Endothelial cell of umbilical vein (primary cell): ENCODE results near the gene BCAS3. TPM values are rescaled to one million over a fixed set of nuclear protein-coding genes. Genes with fewer than 3 reads are reported as not detected.

Source experiments
- BruUV-seq: library from RNA; stranded (reverse); fragments of 400-500 nt; replicated peaks from 2 replicates; lab custom pipeline; 2021; lab: Mats Ljungman, UMichigan
- CTCF ChIA-PET: fragments of 300-600, 350-600 bp; sonication (Branson Sonifier 250); formaldehyde crosslinking; loops from one replicate; lab custom pipeline; 2021; ENCODE audit warnings: antibody characterized with exemption, inconsistent platforms; lab: Charles Lee
- POLR2A ChIA-PET: fragments of 300-600, 350-600 bp; sonication (Branson Sonifier 250); formaldehyde crosslinking; loops from one replicate; lab custom pipeline; 2021; ENCODE audit warnings: antibody characterized with exemption, inconsistent platforms; lab: Charles Lee
- DNase-seq: peaks from one replicate; pipeline ENCODE4 v3.0.0-alpha.2; 2011; ENCODE audit warnings: low read depth, low spot score
- FAIRE-seq: peaks from 2 replicates; lab custom pipeline; 2011; peaks lifted over from hg19 to GRCh38; lab: Jason Lieb, UNC
- H2AFZ ChIP-seq: 2 replicates; pipeline ENCODE4 v1.6.0; 2012; ENCODE audit warnings: low read depth, low read length, control low read depth, inconsistent platforms
- H3K27ac ChIP-seq: 2 replicates; pipeline ENCODE4 v1.5.1; 2011; ENCODE audit warnings: low read depth, mild to moderate bottlenecking, control low read depth, low read length, moderate library complexity; ENCODE audit not compliant: insufficient read depth
- H3K27me3 ChIP-seq, 2 experiments: 2 replicates each; pipeline versions ENCODE4 v1.6.0 to v1.6.1; 2011; ENCODE audit warnings: low read length in 2 of 2, mixed read lengths in 1 of 2; ENCODE audit not compliant: control insufficient read depth in 2 of 2, insufficient read depth in 2 of 2
- H3K36me3 ChIP-seq, 2 experiments: 2 replicates in 1 of 2; 3 replicates in 1 of 2; pipeline ENCODE4 v1.5.1; 2011; ENCODE audit warnings: low read length in 2 of 2, mild to moderate bottlenecking in 1 of 2, moderate library complexity in 1 of 2; ENCODE audit not compliant: control insufficient read depth in 2 of 2, insufficient read depth in 2 of 2; ENCODE audit errors: extremely low read depth in 1 of 2
- H3K4me1 ChIP-seq: 3 replicates; pipeline ENCODE4 v1.5.1; 2011; ENCODE audit warnings: mild to moderate bottlenecking, low read length; ENCODE audit not compliant: control insufficient read depth, insufficient read depth; ENCODE audit errors: extremely low read depth
- H3K4me2 ChIP-seq: 2 replicates; pipeline ENCODE4 v1.6.1; 2011; ENCODE audit warnings: low read length, control low read depth, mixed read lengths; ENCODE audit not compliant: insufficient read depth
- H3K4me3 ChIP-seq, 3 experiments: fragments of 200-600 bp in 1 of 3; sonication (generic), shearing (Covaris generic) in 1 of 3; replicated peaks in 1 of 3; 2 replicates each; pipeline ENCODE4 v1.5.1; 2011 to 2016; ENCODE audit warnings: control low read depth in 3 of 3, low read length in 3 of 3, mild to moderate bottlenecking in 2 of 3, inconsistent platforms in 1 of 3, low read depth in 1 of 3, moderate library complexity in 1 of 3; ENCODE audit not compliant: insufficient read depth in 1 of 3
- H3K79me2 ChIP-seq: 2 replicates; pipeline ENCODE4 v1.6.0; 2012; ENCODE audit warnings: low read length, inconsistent platforms; ENCODE audit not compliant: control insufficient read depth, insufficient read depth
- H3K9ac ChIP-seq: replicated peaks from 2 replicates; pipeline ENCODE3; 2011; ENCODE audit warnings: low read length, control low read depth; ENCODE audit not compliant: insufficient read depth; ENCODE audit errors: extremely low read depth
- H3K9me1 ChIP-seq: replicated peaks from 3 replicates; pipeline ENCODE4 v1.6.0; 2011; ENCODE audit warnings: mild to moderate bottlenecking, low read length; ENCODE audit not compliant: control insufficient read depth, insufficient read depth; ENCODE audit errors: extremely low read depth
- H3K9me3 ChIP-seq: replicated peaks from 2 replicates; pipeline ENCODE4 v1.5.1; 2012; ENCODE audit warnings: low read length, inconsistent platforms; ENCODE audit not compliant: control insufficient read depth, insufficient read depth
- H4K20me1 ChIP-seq: replicated peaks from 2 replicates; pipeline ENCODE3; 2011; ENCODE audit warnings: mild to moderate bottlenecking, low read length; ENCODE audit not compliant: control insufficient read depth, insufficient read depth; ENCODE audit errors: extremely low read depth
- CTCF ChIP-seq, 2 donors: IDR thresholded peaks; 1 replicate in 1 of 2; 2 replicates in 1 of 2; pipeline ENCODE4 v1.5.1; 2011; ENCODE audit warnings: low read length in 2 of 2, mild to moderate bottlenecking in 2 of 2, moderate library complexity in 2 of 2, control low read depth in 1 of 2, inconsistent platforms in 1 of 2, low read depth in 1 of 2; ENCODE audit not compliant: insufficient read depth in 1 of 2; ENCODE audit errors: extremely low read depth in 1 of 2
- EZH2 ChIP-seq: IDR thresholded peaks from 2 replicates; pipeline ENCODE4 v1.6.1; 2012; ENCODE audit warnings: borderline replicate concordance, low read depth, mild to moderate bottlenecking, moderate library complexity, low read length, inconsistent platforms; ENCODE audit not compliant: severe bottlenecking
- GATA2 ChIP-seq: IDR thresholded peaks from 2 replicates; pipeline ENCODE4 v1.7.0; 2011; ENCODE audit warnings: low read depth, mild to moderate bottlenecking, moderate library complexity, mixed read lengths, low read length; ENCODE audit not compliant: insufficient read length, insufficient read depth
- JUN ChIP-seq: IDR thresholded peaks from 2 replicates; pipeline ENCODE4 v1.6.1; 2011; ENCODE audit warnings: borderline replicate concordance, low read depth; ENCODE audit not compliant: insufficient read length, insufficient read depth
- POLR2A ChIP-seq: IDR thresholded peaks from 2 replicates; pipeline ENCODE4 v1.6.1; 2012; ENCODE audit warnings: low read depth, mild to moderate bottlenecking, control low read depth, low read length
- POLR2AphosphoS5 ChIP-seq: IDR thresholded peaks from 2 replicates; pipeline ENCODE4 v1.6.1; 2012; ENCODE audit warnings: low read depth, mild to moderate bottlenecking, control low read depth, low read length, moderate library complexity; ENCODE audit not compliant: insufficient read depth
- dilution Hi-C: fragments of 300-500 bp; cut with MboI; formaldehyde crosslinking; loops from one replicate; pipeline ENCODE4 v1.15.0; 2019; ENCODE audit warnings: low sequenced_read_pairs; ENCODE audit not compliant: extremely low pct_ligation_motif_present
- intact Hi-C: fragments of 100-400 bp; cut with micrococcal nuclease; formaldehyde crosslinking; loops from one replicate; pipeline ENCODE4 v1.10.0; 2022
- polyA plus RNA-seq, 4 experiments: library from polyadenylated mRNA; depleted of rRNA in 3 of 4; stranded (reverse) in 3 of 4; unstranded in 1 of 4; fragments of >200 nt; gene quantifications; 2 replicates each; pipeline versions ENCODE4 v1.2.1 to v1.2.3, GENCODE V29; 2011 to 2012; ENCODE audit warnings: missing spikeins in 1 of 4
- total RNA-seq: library from RNA; stranded (reverse); gene quantifications from 2 replicates; pipeline ENCODE4 v1.2.3, GENCODE V29; 2021
- TF ChIP-seq, protein P1 (sequence below): IDR thresholded peaks from 2 replicates; pipeline ENCODE4 v1.6.1; 2011; ENCODE audit not compliant: insufficient read depth, insufficient read length

Gene BCAS3
- total and polyA plus RNA-seq, 2 donors (not counting 3 experiments of a cell fraction or from before 2014, with no cell fraction given) = 8.2 to 16.0 TPM

- Histone ChIP-seq H2AFZ (no peak overlapping the region), H3K9me3 (no peaks in the 10 kb centered on the region), H3K36me3 (no peaks in the 10 kb centered on the region), H3K79me2 (no peaks in the 10 kb centered on the region), H3K4me1 (no peaks in the 10 kb centered on the region), H3K9ac (no peak overlapping the region), H3K9me1 (no peaks in the 10 kb centered on the region), H3K4me3 (no peak overlapping the region), H3K4me2 (no peak overlapping the region), H4K20me1 (no peaks in the 10 kb centered on the region), H3K27ac (no peak overlapping the region), H3K27me3 (peaks cover 0 to 3% of the 10 kb centered on the region in 2 experiments)
- ChIA-PET POLR2A (no interaction called here), CTCF (no interaction called here)
- BruUV-seq = no TSS peak
- intact Hi-C loops = no loop called here
- TF ChIP-seq CTCF (IDR thresholded peaks at IDR 0.05; ENCODE audit: extremely low read depth in 1 of 2, insufficient read depth in 1 of 2, low read depth in 1 of 2, low read length in 2 of 2) (no peak), GATA2 (no peak), JUN (no peak), POLR2AphosphoS5 (no peak), POLR2A (no peak), EZH2 (no peak)
- TF ChIP-seq, protein P1, sequence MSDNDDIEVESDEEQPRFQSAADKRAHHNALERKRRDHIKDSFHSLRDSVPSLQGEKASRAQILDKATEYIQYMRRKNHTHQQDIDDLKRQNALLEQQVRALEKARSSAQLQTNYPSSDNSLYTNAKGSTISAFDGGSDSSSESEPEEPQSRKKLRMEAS = no peak
- FAIRE-seq (no peak), DNase-seq (no peak)
- dilution Hi-C loops = no loop called here
Measured at GRCh38 chr17:61132524-61132923, 454.9 kb downstream of the BCAS3 start.
